ENCODE measurements around the gene ATG7.
"Not testable (repeated sequence)": the region's sequence is repeated elsewhere in the genome, so short reads cannot be mapped to it uniquely, and the experiment has no call there.

ATG7 gene

DNA sequence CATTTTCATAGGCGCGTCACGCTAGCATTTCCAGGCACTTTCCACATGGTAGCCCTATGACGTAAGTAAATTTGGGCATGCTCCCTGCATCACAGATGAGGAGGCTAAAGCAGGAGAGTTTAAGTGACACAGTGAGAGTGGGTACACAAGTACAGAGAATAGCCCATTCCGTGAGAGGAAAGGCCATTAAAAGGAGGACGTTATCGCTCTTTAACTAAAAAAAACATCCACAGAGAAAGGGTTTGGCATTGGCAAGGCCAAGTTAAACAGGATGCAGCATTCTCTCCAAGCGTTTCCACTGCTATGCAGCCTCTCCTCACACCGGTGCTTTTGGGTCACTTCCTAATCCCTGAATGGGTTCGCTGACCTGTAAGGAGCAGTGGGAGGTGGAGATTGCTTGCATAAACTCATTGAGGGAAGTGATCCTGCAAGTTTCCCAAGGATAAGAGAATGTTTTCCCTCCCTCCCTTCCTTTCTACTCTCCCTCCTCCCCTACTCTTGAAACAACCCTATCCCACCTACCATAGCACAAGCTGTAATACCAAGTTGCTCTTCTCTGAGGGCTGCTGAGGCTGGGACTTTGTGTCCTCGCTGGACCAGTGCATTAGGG, 223.9 kb downstream of the ATG7 start:
- DNase-seq (ENCODE audit: insufficient read length, low spot score) (no peak), FAIRE-seq (no peak)
- TF ChIP-seq, protein P1, sequence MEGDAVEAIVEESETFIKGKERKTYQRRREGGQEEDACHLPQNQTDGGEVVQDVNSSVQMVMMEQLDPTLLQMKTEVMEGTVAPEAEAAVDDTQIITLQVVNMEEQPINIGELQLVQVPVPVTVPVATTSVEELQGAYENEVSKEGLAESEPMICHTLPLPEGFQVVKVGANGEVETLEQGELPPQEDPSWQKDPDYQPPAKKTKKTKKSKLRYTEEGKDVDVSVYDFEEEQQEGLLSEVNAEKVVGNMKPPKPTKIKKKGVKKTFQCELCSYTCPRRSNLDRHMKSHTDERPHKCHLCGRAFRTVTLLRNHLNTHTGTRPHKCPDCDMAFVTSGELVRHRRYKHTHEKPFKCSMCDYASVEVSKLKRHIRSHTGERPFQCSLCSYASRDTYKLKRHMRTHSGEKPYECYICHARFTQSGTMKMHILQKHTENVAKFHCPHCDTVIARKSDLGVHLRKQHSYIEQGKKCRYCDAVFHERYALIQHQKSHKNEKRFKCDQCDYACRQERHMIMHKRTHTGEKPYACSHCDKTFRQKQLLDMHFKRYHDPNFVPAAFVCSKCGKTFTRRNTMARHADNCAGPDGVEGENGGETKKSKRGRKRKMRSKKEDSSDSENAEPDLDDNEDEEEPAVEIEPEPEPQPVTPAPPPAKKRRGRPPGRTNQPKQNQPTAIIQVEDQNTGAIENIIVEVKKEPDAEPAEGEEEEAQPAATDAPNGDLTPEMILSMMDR (IDR thresholded peaks at IDR 0.05; ENCODE audit: insufficient read depth, missing control alignments), result no peak

DNA sequence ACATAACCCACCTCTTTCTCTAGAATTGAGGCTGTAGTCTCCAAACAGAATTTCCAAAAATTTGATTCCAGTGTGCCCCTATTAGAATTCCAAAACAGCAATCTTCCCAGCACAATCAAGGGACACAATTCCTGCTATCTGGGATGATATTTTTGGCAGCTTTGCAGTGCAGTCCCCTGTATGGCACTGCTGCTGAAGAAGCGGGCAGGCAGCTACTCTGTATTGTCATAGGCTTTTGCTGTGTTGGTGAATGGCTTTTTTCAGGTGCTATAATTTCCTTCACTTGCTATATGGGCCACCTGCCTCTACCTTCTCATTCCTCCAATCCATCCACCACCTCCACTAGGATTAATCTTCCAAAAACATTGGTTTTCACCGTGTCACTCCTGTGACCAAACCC, 226.0 kb downstream of the ATG7 start:
- TF ChIP-seq, protein P1 (IDR thresholded peaks at IDR 0.05; ENCODE audit: insufficient read depth, missing control alignments), result no peak
- FAIRE-seq (no peak), DNase-seq (ENCODE audit: insufficient read length, low spot score) (no peak)

DNA sequence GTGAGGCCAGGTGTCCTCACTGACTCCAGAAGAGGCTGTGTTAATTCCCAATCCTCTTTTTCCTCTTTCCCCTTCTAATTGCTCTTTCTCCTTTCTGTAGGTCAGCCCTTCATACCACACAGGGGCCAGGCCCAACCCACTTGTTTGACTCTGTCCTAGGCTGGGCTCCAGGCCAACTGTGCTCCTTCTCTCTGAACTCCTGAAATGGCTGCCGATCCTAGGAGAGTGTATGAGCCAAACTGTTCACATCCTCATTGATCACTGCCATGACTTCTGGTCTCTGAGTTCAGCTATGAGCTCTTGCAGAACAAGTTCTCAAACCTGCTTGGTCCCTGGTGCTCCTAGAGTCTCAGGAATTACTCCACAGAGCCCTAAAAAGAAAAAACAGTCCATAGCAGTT, 226.4 kb downstream of the ATG7 start:
- FAIRE-seq (no peak), DNase-seq (ENCODE audit: insufficient read length, low spot score) (no peak)
- TF ChIP-seq, protein P1 (IDR thresholded peaks at IDR 0.05; ENCODE audit: insufficient read depth, missing control alignments), result no peak

DNA sequence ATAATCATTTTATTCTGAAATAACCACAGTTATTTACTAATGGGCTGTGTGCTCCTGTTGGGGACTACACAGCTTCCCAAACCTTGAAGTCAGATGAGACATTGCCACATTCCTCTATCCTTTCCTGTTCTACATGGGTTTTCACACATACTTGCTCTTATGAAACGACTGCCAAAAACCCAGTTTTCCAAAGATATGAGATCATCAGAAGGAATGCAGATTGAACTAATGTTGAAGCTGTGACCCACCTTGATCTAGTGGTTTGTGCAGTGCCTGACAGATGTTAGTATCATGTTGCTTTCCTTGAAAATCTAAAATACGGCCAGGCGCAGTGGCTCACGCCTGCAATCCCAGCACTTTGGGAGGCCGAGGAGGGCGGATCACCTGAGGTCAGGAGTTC, 226.9 kb downstream of the ATG7 start:
- FAIRE-seq, result no peak
- no peak for DNase-seq (ENCODE audit: insufficient read length, low spot score)
- TF ChIP-seq, protein P1 (IDR thresholded peaks at IDR 0.05; ENCODE audit: insufficient read depth, missing control alignments), result no peak

DNA sequence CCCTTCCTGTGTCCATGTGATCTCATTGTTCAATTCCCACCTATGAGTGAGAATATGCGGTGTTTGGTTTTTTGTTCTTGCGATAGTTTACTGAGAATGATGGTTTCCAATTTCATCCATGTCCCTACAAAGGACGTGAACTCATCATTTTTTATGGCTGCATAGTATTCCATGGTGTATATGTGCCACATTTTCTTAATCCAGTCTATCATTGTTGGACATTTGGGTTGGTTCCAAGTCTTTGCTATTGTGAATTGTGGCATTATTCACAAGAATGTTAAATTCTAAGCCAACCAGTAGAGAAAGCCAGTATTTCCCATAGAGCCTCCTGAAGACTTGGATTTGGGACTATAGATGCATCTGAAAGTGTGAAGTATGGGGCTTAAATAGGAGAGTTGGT, 230.2 kb downstream of the ATG7 start:
- FAIRE-seq, result not testable (repeated sequence)

DNA sequence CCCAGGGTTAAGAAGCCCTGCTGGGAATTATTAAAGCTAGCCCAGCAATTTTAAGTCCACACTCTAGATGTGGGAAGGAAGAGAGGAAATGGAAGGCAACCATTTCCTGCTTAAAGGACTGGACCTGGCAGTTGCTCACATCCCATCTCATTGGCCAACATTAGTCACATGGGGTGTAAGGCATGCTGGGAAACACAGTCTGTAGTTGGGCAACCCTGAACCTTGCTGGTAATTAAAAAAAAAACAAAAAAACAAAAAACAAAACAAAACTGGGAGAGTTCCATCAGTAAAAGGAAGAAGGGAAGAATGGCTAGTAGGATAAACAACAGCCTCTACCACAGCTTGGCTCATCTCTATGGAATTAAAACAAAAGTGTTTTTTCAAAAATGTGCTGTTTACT, 235.5 kb downstream of the ATG7 start:
- DNase-seq (ENCODE audit: insufficient read length, low spot score) (no peak), FAIRE-seq (no peak)
- TF ChIP-seq, protein P1 (IDR thresholded peaks at IDR 0.05; ENCODE audit: insufficient read depth, missing control alignments), result no peak

More for the DNA sequence above, 230.2 kb downstream of the ATG7 start:
- DNase-seq (ENCODE audit: insufficient read length, low spot score), result not testable (repeated sequence)

DNA sequence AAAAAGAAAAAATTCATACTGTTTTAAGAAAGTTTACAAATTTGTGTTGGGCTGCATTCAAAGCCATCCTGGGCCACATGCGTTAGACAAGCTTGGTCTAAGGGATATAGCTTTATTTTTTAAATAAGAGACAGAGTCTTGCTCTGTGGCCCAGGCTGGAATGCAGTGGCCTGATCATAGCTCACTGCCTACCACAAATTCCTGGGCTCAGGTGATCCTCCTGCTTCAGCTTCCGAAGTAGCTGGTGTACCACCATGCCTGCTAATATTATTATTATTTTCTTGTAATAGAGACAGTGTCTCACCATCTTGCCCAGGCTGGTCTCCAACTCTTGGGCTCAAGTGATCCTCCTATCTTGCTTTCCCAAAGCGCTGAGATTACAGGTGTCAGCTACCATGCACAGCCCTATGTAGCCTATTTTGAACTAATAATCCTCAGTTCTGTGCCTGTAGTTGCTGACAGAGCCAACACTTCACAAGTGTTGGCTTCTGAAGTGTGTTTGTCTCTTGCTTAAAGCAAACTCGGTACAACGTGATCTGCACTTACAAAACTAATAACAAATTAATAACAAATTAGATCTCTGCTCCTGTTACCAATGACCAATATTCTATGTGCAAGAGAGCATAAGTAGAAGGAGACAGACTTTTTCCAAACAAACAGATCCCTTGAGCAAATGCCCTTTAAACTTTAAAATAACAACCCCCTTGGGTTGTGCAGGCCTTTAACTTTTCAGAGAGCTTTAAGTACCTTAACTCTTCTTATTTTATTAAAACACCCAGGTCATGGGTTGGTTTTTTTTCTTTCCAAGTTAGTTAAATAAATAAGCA, 236.4 kb downstream of the ATG7 start:
- TF ChIP-seq, protein P1 (IDR thresholded peaks at IDR 0.05; ENCODE audit: insufficient read depth, missing control alignments), result no peak
- FAIRE-seq (no peak), DNase-seq (ENCODE audit: insufficient read length, low spot score) (no peak)

Data from D721Med (cell line).